IMR-90 (cell line): ENCODE results near the gene ABCB1.

Experiments
- CEBPB ChIP-seq: IDR thresholded peaks from 2 replicates; pipeline ENCODE4 v1.6.1; 2012; ENCODE audit warnings: low read depth, low read length, improper control_type of control experiment
- CTCF ChIP-seq: conservative IDR thresholded peaks from 2 replicates; pipeline ENCODE4 v1.5.1; 2012; ENCODE audit warnings: mild to moderate bottlenecking, low read depth, low read length, improper control_type of control experiment
- MAFK ChIP-seq: IDR thresholded peaks from 2 replicates; pipeline ENCODE4 v1.6.1; 2012; ENCODE audit warnings: low read depth, low read length, improper control_type of control experiment
- MXI1 ChIP-seq: IDR thresholded peaks from 2 replicates; pipeline ENCODE4 v1.6.1; 2012; ENCODE audit warnings: low read depth, mild to moderate bottlenecking, low read length, moderate library complexity, borderline replicate concordance
- NFE2L2 ChIP-seq: fragments of 150-350 bp; IDR thresholded peaks from 2 replicates; pipeline ENCODE4 v1.6.1; 2016; ENCODE audit warnings: low read depth, mild to moderate bottlenecking, low read length
- POLR2A ChIP-seq: IDR thresholded peaks from 2 replicates; pipeline ENCODE4 v1.6.1; 2012; ENCODE audit warnings: mild to moderate bottlenecking, low read depth, low read length
- RAD21 ChIP-seq: IDR thresholded peaks from 2 replicates; pipeline ENCODE4 v1.6.1; 2012; ENCODE audit warnings: low read length, improper control_type of control experiment
- RFX5 ChIP-seq: IDR thresholded peaks from 2 replicates; pipeline ENCODE4 v1.8.0; 2012; ENCODE audit warnings: low read depth, mild to moderate bottlenecking, low read length, moderate library complexity
- TF ChIP-seq, protein P1 (sequence below): fragments of 150-350 bp; IDR thresholded peaks from 2 replicates; pipeline ENCODE4 v1.6.1; 2016; ENCODE audit warnings: low read depth, mild to moderate bottlenecking, low read length, moderate library complexity, borderline replicate concordance

GRCh38 chr7:87598234-87599009, 2.3 kb downstream of the ABCB1 start:
- TF ChIP-seq CTCF, result no peak
- TF ChIP-seq RFX5, result no peak
- TF ChIP-seq, protein P1, sequence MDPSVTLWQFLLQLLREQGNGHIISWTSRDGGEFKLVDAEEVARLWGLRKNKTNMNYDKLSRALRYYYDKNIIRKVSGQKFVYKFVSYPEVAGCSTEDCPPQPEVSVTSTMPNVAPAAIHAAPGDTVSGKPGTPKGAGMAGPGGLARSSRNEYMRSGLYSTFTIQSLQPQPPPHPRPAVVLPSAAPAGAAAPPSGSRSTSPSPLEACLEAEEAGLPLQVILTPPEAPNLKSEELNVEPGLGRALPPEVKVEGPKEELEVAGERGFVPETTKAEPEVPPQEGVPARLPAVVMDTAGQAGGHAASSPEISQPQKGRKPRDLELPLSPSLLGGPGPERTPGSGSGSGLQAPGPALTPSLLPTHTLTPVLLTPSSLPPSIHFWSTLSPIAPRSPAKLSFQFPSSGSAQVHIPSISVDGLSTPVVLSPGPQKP, result no peak
- TF ChIP-seq RAD21, result no peak
- TF ChIP-seq NFE2L2, result no peak
- no peak for TF ChIP-seq POLR2A
- TF ChIP-seq MXI1, result no peak
- no peak for TF ChIP-seq MAFK
- no peak for TF ChIP-seq CEBPB
